Measurements from ENCODE around the gene AKIRIN2.

DNA sequence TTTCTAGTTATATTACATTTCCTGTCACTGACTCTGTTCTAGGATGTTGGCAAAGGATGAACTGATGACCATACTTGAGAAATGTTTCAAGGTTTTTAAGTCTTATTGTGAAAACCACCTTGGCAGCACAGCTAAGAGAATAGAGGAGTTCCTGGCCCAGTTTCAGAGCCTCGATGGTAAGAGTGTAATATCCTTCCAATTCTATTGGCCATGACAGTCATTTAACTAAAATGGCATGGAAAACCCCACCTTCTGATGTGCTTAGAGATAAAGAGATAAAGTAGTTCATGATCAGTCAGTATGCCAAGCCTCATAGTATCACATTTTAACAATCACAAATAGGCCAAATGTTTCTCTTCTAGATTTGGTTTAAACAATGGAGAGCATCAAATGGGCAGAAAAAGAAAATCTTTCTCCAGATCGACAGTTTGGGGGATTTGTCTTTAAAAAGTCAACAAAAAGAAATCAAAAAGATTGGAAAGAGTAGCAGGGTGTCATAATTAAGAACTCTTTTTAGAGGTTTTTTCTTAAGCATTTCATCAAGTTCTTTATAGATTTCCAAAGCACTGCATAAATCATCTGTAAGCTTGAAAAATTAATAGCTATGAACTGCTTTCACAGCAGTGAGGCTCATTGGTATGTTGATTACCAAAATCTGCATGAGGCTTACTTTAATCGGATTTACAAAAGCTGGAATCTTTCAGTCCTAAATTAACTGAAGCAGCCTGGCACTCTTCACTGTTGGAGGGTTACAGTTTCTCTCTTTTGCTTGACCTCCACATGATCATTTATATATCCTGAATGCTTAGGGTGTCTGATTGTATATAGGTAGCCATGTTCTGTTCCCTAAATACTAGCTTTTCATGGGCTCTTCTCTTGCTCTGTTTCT, 48.7 kb downstream of the AKIRIN2 start:
- TF ChIP-seq, protein P1, sequence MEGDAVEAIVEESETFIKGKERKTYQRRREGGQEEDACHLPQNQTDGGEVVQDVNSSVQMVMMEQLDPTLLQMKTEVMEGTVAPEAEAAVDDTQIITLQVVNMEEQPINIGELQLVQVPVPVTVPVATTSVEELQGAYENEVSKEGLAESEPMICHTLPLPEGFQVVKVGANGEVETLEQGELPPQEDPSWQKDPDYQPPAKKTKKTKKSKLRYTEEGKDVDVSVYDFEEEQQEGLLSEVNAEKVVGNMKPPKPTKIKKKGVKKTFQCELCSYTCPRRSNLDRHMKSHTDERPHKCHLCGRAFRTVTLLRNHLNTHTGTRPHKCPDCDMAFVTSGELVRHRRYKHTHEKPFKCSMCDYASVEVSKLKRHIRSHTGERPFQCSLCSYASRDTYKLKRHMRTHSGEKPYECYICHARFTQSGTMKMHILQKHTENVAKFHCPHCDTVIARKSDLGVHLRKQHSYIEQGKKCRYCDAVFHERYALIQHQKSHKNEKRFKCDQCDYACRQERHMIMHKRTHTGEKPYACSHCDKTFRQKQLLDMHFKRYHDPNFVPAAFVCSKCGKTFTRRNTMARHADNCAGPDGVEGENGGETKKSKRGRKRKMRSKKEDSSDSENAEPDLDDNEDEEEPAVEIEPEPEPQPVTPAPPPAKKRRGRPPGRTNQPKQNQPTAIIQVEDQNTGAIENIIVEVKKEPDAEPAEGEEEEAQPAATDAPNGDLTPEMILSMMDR (conservative IDR thresholded peaks at IDR 0.05), result no peak
- no peak for TF ChIP-seq ZFX (IDR thresholded peaks at IDR 0.05)
